ENCODE data around the gene KRTAP4-6.
"Not testable (repeated sequence)": the region's sequence is repeated elsewhere in the genome, so short reads cannot be mapped to it uniquely, and the experiment has no call there.

KRTAP4-6 gene

DNA sequence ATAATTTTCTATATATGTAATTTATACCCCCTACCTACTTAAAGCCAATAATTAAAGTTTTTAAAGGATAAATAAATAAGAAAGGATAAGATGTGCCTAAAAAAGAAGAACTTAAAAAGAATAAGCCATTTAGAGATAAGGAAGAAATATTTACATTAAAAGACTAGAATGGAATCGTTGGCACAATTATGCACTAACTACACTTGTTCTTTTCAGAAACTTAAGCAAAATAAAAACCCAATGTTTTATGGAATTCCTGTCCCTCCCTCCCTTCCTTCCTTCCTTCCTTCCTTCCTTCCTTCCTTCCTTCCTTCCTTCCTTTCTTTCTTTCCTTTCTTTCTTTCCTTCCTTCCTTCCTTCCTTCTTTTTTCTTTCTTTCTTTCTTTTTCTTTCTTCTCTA lies 4.5 kb upstream of the KRTAP4-6 start:
- H3K4me3 ChIP-seq (ENCODE audit: low read depth, low read length) = no peak overlapping the region
- TF ChIP-seq, protein P1, sequence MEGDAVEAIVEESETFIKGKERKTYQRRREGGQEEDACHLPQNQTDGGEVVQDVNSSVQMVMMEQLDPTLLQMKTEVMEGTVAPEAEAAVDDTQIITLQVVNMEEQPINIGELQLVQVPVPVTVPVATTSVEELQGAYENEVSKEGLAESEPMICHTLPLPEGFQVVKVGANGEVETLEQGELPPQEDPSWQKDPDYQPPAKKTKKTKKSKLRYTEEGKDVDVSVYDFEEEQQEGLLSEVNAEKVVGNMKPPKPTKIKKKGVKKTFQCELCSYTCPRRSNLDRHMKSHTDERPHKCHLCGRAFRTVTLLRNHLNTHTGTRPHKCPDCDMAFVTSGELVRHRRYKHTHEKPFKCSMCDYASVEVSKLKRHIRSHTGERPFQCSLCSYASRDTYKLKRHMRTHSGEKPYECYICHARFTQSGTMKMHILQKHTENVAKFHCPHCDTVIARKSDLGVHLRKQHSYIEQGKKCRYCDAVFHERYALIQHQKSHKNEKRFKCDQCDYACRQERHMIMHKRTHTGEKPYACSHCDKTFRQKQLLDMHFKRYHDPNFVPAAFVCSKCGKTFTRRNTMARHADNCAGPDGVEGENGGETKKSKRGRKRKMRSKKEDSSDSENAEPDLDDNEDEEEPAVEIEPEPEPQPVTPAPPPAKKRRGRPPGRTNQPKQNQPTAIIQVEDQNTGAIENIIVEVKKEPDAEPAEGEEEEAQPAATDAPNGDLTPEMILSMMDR (IDR thresholded peaks at IDR 0.05; ENCODE audit: low read depth, low read length) = no peak

GRCh38 chr17:41141361-41141760 lies 1.0 kb upstream of the KRTAP4-6 start:
- H3K4me3 ChIP-seq (ENCODE audit: low read depth, low read length) = no peak overlapping the region
- TF ChIP-seq, protein P1 (IDR thresholded peaks at IDR 0.05; ENCODE audit: low read depth, low read length) = no peak

GRCh38 chr17:41139865-41140264 lies 479 bp downstream of the KRTAP4-6 start:
- H3K4me3 ChIP-seq (ENCODE audit: low read depth, low read length) = not testable (repeated sequence)

- H3K4me3 ChIP-seq (ENCODE audit: low read depth, low read length) = no peak overlapping the region
- TF ChIP-seq, protein P1 (IDR thresholded peaks at IDR 0.05; ENCODE audit: low read depth, low read length) = no peak
These were observed 6.2 kb downstream of the KRTAP4-6 start for GRCh38 chr17:41133880-41134735.

- no peak overlapping the region for H3K4me3 ChIP-seq (ENCODE audit: low read depth, low read length)
- TF ChIP-seq, protein P1 (IDR thresholded peaks at IDR 0.05; ENCODE audit: low read depth, low read length) = no peak
These were observed 8.4 kb downstream of the KRTAP4-6 start for GRCh38 chr17:41131979-41132378.

GRCh38 chr17:41127371-41127770 lies 13.0 kb downstream of the KRTAP4-6 start:
- no peak overlapping the region for H3K4me3 ChIP-seq (ENCODE audit: low read depth, low read length)
- TF ChIP-seq, protein P1 (IDR thresholded peaks at IDR 0.05; ENCODE audit: low read depth, low read length) = no peak

DNA sequence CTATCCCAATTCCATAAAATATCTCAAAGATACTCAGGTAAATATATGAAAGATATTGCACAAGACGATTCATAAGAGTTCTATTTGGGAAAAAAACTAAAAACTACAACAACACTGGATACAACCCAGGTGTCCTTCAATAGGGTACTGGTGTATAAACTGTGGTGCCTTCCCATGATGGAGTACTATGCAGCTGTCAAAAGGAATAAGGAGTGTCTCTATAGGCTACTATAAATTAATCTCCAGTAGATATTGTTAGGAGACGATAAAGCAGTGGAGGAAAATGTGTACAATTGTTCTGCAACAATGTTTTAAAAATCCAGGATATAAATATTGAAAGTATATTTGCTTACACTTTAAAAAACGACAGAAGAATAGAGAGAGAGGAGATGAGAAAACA lies 13.9 kb downstream of the KRTAP4-6 start:
- TF ChIP-seq, protein P1 (IDR thresholded peaks at IDR 0.05; ENCODE audit: low read depth, low read length) = no peak
- H3K4me3 ChIP-seq (ENCODE audit: low read depth, low read length) = no peak overlapping the region

DNA sequence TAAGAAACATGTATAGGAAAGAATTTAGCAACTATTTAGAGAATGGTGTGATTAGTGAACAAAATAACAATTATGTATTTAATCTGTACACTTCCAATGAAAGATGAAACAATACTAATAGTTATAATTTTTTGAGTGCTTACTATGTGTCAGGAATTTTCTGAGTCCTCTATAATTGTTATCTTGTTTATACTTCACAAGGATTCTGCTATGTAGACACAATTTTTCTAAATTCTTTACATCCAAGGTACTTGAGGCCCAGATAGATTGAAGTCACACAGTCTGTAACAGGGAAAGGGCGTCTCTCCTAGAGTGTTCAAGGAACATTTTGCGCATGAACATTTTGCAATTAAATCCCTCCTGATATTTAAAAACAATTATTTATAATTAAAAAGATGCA lies 15.3 kb downstream of the KRTAP4-6 start:
- no peak overlapping the region for H3K4me3 ChIP-seq (ENCODE audit: low read depth, low read length)
- TF ChIP-seq, protein P1 (IDR thresholded peaks at IDR 0.05; ENCODE audit: low read depth, low read length) = no peak

DNA sequence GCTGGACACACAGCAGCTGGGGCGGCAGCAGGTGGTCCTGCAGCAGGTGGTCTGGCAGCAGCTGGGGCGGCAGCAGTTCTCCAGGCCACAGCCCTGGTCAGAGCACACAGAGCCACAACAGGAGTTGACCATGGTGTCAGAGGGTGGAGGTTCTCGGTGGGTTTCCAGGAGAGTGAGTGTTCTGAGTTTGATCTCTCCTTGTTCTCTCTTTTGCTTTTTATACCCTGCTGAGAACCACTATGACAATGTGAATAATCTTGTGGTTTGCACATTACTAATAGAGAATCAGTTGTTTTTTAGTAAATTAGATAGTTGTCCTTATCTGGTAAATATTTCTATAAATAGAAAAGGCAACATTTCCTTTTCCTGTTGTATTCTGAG lies 16.4 kb downstream of the KRTAP4-6 start, which contains the start of gene KRTAP4-12:
KRTAP4-12 (minus strand) TSS at position 192 of the 381 bp plus-strand sequence; CDS start at position 132, 60 bp downstream.
- not testable (repeated sequence) for H3K4me3 ChIP-seq (ENCODE audit: low read depth, low read length)

DNA sequence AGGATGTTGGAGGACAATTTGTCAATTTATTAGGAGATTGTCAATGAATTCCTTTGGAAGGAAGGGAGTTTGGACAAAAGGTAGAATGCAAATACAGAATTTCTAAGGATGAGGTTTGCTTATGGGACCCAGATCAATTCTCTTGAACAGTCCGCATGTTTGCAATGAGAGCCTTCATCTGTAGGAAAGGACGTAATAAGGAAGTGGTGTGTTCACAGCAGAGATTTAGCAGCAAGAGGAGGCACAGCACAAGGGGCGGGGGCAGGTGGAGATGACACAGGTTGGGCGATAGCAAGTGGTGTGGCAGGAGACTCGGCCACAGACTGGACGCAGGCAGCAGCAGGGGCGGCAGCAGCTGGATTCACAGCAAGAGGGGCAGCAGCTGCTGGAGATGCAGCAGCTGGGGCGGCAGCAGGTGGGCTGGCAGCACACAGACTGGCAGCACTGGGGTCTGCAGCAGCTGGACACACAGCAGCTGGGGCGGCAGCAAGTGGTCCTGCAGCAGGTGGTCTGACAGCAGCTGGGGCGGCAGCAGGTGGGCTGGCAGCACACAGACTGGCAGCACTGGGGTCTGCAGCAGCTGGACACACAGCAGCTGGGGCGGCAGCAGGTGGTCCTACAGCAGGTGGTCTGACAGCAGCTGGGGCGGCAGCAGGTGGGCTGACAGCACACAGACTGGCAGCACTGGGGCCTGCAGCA lies 16.9 kb downstream of the KRTAP4-6 start:
- not testable (repeated sequence) for H3K4me3 ChIP-seq (ENCODE audit: low read depth, low read length)

Data from WI38 (cell line).